ENCODE results near the gene UBE3A.

- no peak for TF ChIP-seq CTCF (IDR thresholded peaks at IDR 0.05; ENCODE audit: insufficient read depth, low read depth, low read length)
- TF ChIP-seq EZH2 (IDR thresholded peaks at IDR 0.05; ENCODE audit: insufficient read depth, low read length): no peak
Measured at GRCh38 chr15:25437777-25438600, 835 bp downstream of the UBE3A start.

Data from astrocyte (in vitro differentiated cells and primary cell).